DOHH2 (cell line): ENCODE data around the gene GGT7.
A peak's percentile ranks its signal among the peaks of the same experiment; 100 is the strongest.

Source experiments
- H3F3A ChIP-seq: fragments of 200-600 bp; sonication (generic), shearing (Covaris generic); 2 replicates; pipeline ENCODE4 v1.6.0; 2016; ENCODE audit warnings: antibody characterized with exemption, mild to moderate bottlenecking; ENCODE audit not compliant: control insufficient read depth, insufficient read depth
- H3K27ac ChIP-seq: fragments of 200-600 bp; sonication (generic); 2 replicates; pipeline ENCODE4 v1.5.1; 2014; ENCODE audit warnings: low read depth, mild to moderate bottlenecking, low read length, moderate library complexity
- H3K27me3 ChIP-seq: fragments of 200-600 bp; sonication (generic); 2 replicates; pipeline ENCODE4 v1.6.1; 2014; ENCODE audit warnings: mild to moderate bottlenecking, low read length, mixed read lengths; ENCODE audit not compliant: control insufficient read depth
- H3K36me3 ChIP-seq: fragments of 200-600 bp; sonication (generic); 2 replicates; pipeline ENCODE4 v1.6.1; 2014; ENCODE audit warnings: mild to moderate bottlenecking, low read length, moderate library complexity, mixed read lengths; ENCODE audit not compliant: control insufficient read depth
- H3K4me1 ChIP-seq: fragments of 200-600 bp; sonication (generic); 2 replicates; pipeline ENCODE4 v1.6.1; 2014; ENCODE audit warnings: mild to moderate bottlenecking, low read length, mixed read lengths; ENCODE audit not compliant: control insufficient read depth
- H3K4me2 ChIP-seq: fragments of 200-600 bp; sonication (generic); 2 replicates; pipeline ENCODE4 v1.6.0; 2014; ENCODE audit warnings: mild to moderate bottlenecking, low read length, moderate library complexity
- H3K4me3 ChIP-seq: fragments of 200-600 bp; sonication (generic); 2 replicates; pipeline ENCODE4 v1.5.1; 2014; ENCODE audit warnings: mild to moderate bottlenecking, low read length, mixed read lengths
- H3K79me2 ChIP-seq: fragments of 200-600 bp; sonication (generic); 2 replicates; pipeline ENCODE4 v1.6.1; 2014; ENCODE audit warnings: mild to moderate bottlenecking, low read length, mixed read lengths; ENCODE audit not compliant: control insufficient read depth
- H3K9me2 ChIP-seq: fragments of 200-600 bp; sonication (generic); replicated peaks from 2 replicates; pipeline ENCODE4 v1.6.1; 2014; ENCODE audit warnings: mild to moderate bottlenecking, low read length, mixed read lengths; ENCODE audit not compliant: control insufficient read depth
- H3K9me3 ChIP-seq: fragments of 200-600 bp; sonication (generic); 2 replicates; pipeline ENCODE4 v1.6.1; 2014; ENCODE audit warnings: antibody characterized with exemption, low read length, mixed read lengths; ENCODE audit not compliant: control insufficient read depth, insufficient read depth
- H4K20me1 ChIP-seq: fragments of 200-600 bp; sonication (generic); 2 replicates; pipeline ENCODE4 v1.6.0; 2014; ENCODE audit warnings: low read depth, mild to moderate bottlenecking, antibody characterized with exemption, low read length, moderate library complexity; ENCODE audit not compliant: control insufficient read depth, insufficient read depth
- CTCF ChIP-seq: fragments of 200-600 bp; sonication (generic); IDR thresholded peaks from one replicate; pipeline ENCODE4 v1.5.1; 2014; ENCODE audit warnings: antibody characterized with exemption, mild to moderate bottlenecking, low read depth, low read length; ENCODE audit not compliant: poor library complexity, severe bottlenecking
- EZH2phosphoT487 ChIP-seq: fragments of 200-600 bp; sonication (generic); IDR thresholded peaks from 2 replicates; pipeline ENCODE4 v1.6.1; 2017; ENCODE audit warnings: borderline replicate concordance, mild to moderate bottlenecking, antibody characterized with exemption, low read length, moderate library complexity, mixed read lengths

Gene GGT7

DNA sequence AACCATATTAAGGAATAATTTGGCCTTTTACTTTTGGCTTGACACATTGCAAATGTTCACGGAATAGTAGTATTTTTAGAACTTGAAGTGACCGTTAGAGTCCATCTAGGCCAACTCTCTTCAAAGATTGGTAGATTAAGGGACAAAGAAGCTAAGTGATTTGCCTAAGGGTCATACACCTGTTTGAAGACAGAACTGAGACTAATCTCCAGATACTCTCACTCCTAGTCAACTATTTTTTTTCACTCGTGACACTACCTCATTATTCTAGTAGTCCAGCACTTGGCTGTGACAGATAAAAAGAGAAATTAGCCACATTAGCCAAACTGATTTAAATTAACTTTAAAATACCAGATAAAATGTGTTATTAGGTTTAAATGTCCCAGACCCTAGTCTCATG lies 14.4 kb upstream of the GGT7 start:
- Histone ChIP-seq H3K79me2 (no peaks in the 10 kb centered on the region), H3F3A (no peaks in the 10 kb centered on the region), H3K9me3 (no peaks in the 10 kb centered on the region), H3K4me1 (peaks cover 10% of the 10 kb centered on the region), H3K27me3 (peaks cover 6% of the 10 kb centered on the region; the same call in 1 of the 2 replicates), H3K9me2 (no peaks in the 10 kb centered on the region), H3K4me2 (peak overlapping the region; percentile 1; the same call in 1 of the 2 replicates), H4K20me1 (no peaks in the 10 kb centered on the region), H3K27ac (no peak overlapping the region), H3K4me3 (no peak overlapping the region), H3K36me3 (no peaks in the 10 kb centered on the region)
- TF ChIP-seq EZH2phosphoT487 (no peak), CTCF (no peak)

DNA sequence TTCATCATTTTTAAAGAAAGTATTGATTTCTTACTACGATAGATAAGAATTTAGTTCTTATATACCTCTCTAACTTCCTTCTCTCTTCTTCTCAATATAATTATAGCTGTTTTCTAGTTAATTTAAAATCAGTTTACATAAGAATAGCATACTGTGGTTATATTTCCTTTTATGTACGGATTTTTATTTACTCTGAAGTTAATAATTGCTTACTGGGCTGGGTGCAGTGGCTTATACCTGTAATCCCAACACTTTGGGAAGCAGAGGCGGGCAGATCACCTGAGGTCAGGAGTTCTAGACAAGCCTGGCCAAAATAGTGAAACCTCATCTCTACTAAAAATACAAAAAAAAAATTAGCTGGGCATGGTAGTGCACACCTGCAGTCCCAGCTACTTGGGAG lies 13.5 kb upstream of the GGT7 start:
- Histone ChIP-seq H3K9me2 (no peaks in the 10 kb centered on the region), H3K4me2 (no peak overlapping the region), H3K27me3 (peaks cover 10% of the 10 kb centered on the region), H4K20me1 (no peaks in the 10 kb centered on the region), H3K27ac (no peak overlapping the region), H3F3A (no peaks in the 10 kb centered on the region), H3K9me3 (no peaks in the 10 kb centered on the region), H3K4me1 (peaks cover 10% of the 10 kb centered on the region), H3K79me2 (no peaks in the 10 kb centered on the region), H3K4me3 (no peak overlapping the region), H3K36me3 (no peaks in the 10 kb centered on the region)
- TF ChIP-seq CTCF (no peak), EZH2phosphoT487 (no peak)

GRCh38 chr20:34884260-34884659 lies 11.6 kb upstream of the GGT7 start:
- no peaks in the 10 kb centered on the region for H3K36me3 ChIP-seq
- H3F3A ChIP-seq: no peaks in the 10 kb centered on the region
- H3K9me2 ChIP-seq: no peaks in the 10 kb centered on the region
- no peaks in the 10 kb centered on the region for H3K9me3 ChIP-seq
- H3K27ac ChIP-seq: no peak overlapping the region
- no peak overlapping the region for H3K4me2 ChIP-seq
- H3K79me2 ChIP-seq: no peaks in the 10 kb centered on the region
- no peak overlapping the region for H3K4me3 ChIP-seq
- H4K20me1 ChIP-seq: no peaks in the 10 kb centered on the region
- peaks cover 10% of the 10 kb centered on the region for H3K4me1 ChIP-seq
- TF ChIP-seq CTCF (no peak), EZH2phosphoT487 (no peak)
- peaks cover 4% of the 10 kb centered on the region for H3K27me3 ChIP-seq

GRCh38 chr20:34883809-34884208 lies 11.2 kb upstream of the GGT7 start:
- Histone ChIP-seq H4K20me1 (no peaks in the 10 kb centered on the region), H3K4me1 (peaks cover 10% of the 10 kb centered on the region), H3K9me3 (no peaks in the 10 kb centered on the region), H3K36me3 (no peaks in the 10 kb centered on the region), H3K9me2 (no peaks in the 10 kb centered on the region), H3F3A (no peaks in the 10 kb centered on the region), H3K79me2 (no peaks in the 10 kb centered on the region), H3K4me2 (no peak overlapping the region), H3K27ac (no peak overlapping the region), H3K27me3 (peaks cover 4% of the 10 kb centered on the region), H3K4me3 (no peak overlapping the region)
- TF ChIP-seq EZH2phosphoT487: no peak
- no peak for TF ChIP-seq CTCF
